Measurements from ENCODE around the gene ARRDC4.
"Not testable (repeated sequence)": the region's sequence is repeated elsewhere in the genome, so short reads cannot be mapped to it uniquely, and the experiment has no call there.

Gene ARRDC4

DNA sequence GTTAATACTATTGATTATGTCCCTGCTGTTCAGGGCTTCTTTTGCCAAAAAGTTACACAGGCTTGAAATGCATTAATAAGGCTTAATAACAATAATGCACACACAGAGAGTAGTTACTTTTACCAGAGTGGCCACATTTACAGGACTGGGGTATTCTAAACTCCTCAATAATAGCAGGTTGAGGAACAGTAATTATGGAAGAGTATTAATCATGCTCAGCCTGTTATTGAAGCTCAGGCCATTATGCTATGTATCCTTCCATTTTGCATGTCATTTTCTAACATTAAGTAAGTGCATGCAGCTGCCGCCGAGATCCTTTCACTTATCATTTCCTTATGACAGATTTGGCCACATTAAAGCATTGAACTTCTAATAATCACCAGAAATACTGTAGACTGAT, 5.7 kb downstream of the ARRDC4 start:
- DNase-seq (ENCODE audit: low spot score) = no peak

GRCh38 chr15:97966924-97967620, 6.6 kb downstream of the ARRDC4 start:
- no peak for DNase-seq (ENCODE audit: low spot score)

DNA sequence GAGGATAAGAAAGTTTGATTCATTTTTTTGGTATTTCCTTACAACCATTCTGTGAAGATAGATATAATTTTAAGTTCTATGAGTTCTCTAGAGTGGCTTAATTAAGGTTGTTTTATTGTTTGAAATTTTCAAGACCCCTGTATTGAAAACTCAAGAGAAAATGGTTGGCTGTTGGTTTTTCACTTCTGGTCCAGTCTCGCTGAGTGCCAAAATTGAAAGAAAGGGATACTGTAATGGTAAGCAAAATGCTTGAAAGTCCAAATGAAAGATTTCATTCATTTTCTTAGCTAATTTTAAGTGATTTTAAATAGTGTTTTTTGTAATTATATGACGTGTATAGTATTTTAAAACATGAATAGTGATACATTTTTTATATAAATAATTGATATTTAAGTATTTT, 7.4 kb downstream of the ARRDC4 start:
- no peak for DNase-seq (ENCODE audit: low spot score)

DNA sequence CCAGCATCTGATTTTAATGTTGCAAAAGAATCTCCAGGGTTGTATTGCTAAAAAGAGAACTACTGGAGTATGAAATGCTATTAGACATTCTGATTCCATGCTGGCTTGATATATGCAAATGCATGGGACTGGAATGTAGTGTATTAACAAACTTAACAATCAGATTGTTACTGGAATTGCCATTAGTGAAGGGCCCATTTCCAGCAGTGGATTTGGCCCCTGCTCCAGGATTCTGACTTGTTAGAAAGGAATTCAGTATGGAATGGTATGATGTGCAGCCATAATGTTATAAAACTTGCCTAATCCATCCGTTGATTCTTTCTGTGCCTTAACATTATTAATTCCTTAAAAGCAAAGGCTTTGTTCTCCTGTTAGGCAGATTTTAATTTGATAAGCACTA, 7.9 kb downstream of the ARRDC4 start:
- no peak for DNase-seq (ENCODE audit: low spot score)

- DNase-seq (ENCODE audit: low spot score) = peak; percentile 27
These were observed 11.9 kb downstream of the ARRDC4 start for GRCh38 chr15:97972366-97972765.

DNA sequence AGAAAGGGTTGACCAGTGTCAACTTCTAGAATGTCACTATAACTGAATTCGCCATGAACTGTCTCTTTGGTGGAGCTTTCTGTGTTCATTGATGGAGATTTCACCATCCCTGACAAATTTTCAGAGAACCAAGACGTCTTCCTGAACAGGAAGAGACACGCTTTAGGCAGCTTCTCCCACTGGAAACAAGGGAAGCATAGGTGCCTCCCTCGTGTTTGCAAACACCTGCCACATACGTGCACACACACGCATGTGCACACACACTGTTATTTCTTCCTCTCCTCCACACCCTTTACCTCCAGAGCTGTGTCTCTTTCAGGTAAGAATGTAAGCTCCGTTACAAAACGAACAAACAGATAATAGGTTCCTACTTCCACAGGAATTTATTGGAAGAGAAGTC, 15.6 kb downstream of the ARRDC4 start:
- DNase-seq (ENCODE audit: low spot score) = no peak

- no peak for DNase-seq (ENCODE audit: low spot score)
These were observed 16.4 kb downstream of the ARRDC4 start for GRCh38 chr15:97976766-97977503.

GRCh38 chr15:97977734-97978133, 17.2 kb downstream of the ARRDC4 start:
- DNase-seq (ENCODE audit: low spot score) = no peak

- no peak for DNase-seq (ENCODE audit: low spot score)
These were observed 18.1 kb downstream of the ARRDC4 start for GRCh38 chr15:97978401-97979139.

DNA sequence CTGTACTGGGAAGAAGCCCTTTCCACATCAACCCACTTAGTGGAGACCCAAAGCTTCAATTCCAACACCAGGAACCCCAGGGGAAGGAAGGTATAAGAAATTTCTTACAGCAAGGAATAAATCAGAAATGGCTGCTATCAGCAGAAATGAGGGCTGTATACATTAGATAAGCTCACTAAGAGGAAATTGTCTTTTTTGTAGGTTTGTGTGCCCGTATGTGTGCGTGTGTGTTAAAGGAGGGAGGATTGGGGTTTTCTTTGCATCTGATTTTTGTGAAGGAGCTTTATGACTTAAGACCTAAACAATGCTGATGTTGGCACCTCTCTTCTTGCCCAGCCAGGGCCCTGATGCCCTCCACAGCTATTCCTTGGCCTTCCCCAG, 18.6 kb downstream of the ARRDC4 start:
- DNase-seq (ENCODE audit: low spot score) = no peak

GRCh38 chr15:97981058-97981457, 20.6 kb downstream of the ARRDC4 start:
- no peak for DNase-seq (ENCODE audit: low spot score)

GRCh38 chr15:97981758-97982157, 21.3 kb downstream of the ARRDC4 start:
- DNase-seq (ENCODE audit: low spot score) = no peak

- no peak for DNase-seq (ENCODE audit: low spot score)
These were observed 23.7 kb downstream of the ARRDC4 start for GRCh38 chr15:97984157-97984556.

GRCh38 chr15:97985979-97986378, 25.5 kb downstream of the ARRDC4 start:
- not testable (repeated sequence) for DNase-seq (ENCODE audit: low spot score)

GRCh38 chr15:97986781-97987180, 26.3 kb downstream of the ARRDC4 start:
- DNase-seq (ENCODE audit: low spot score) = no peak

DNA sequence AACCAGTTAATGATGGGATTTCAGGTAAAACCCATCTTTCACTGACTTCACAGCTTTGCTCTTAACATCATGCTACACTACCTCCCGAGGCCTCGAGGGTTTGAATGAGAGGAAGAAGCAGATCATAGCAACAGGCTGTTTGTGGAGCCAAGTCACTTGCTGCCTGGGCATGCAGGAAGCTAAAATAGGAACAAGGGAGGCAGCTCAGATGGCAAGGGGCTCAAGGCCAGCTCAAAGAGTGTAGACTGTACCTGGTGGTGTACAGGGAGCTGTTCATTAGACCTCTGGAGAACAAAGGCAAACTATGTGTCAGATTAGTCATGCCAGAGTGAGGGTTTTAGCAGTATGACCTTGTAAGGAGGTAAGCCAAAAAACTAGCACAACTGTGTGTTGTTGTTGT, 28.8 kb downstream of the ARRDC4 start:
- DNase-seq (ENCODE audit: low spot score) = no peak

DNA sequence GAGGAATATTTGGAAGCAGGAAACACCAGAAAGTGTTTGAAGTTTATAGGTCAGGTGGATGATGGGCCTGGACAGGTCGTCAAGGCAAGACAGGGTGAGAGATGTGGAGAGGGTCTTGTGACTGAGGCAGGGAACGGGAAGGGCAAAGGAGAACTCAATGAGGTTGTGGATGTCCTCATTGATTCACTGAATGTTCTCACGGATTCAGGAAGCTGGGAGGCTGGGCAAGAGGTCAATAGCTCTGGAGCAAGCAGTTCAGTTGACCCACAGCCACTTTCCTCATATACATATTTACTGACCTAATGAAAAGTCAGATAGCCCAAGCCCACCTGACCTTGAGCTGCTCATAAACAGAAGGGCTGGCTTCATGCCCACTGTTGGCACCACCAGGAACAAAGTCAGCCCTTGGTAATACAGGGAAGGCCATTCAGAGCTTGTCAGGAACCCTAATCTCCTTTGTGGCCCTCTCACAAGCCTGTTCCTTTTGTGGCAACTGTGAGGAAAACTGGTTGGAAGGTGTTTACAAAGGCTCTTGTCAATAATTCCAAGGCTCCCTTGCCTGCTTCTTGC, 31.6 kb downstream of the ARRDC4 start:
- DNase-seq (ENCODE audit: low spot score) = no peak

DNA sequence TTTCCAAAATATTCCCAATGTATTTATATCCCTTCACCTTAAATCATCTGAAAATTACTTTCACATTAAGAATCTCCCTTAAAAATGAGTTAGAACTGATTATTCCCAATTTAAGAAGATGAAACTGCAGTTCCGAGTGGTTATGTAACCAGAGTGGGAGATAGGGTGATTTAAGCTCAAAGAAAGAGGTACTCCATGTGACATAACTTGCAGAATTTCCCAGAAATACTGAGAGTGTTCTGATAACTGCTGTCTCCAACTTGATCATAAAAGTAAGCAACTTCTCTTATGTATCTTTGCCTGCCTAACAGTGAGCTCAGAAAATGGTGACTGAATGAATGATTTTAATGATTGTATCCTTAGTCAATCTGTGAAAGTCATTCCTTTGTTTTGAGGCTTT, 32.3 kb downstream of the ARRDC4 start:
- DNase-seq (ENCODE audit: low spot score) = no peak

DNA sequence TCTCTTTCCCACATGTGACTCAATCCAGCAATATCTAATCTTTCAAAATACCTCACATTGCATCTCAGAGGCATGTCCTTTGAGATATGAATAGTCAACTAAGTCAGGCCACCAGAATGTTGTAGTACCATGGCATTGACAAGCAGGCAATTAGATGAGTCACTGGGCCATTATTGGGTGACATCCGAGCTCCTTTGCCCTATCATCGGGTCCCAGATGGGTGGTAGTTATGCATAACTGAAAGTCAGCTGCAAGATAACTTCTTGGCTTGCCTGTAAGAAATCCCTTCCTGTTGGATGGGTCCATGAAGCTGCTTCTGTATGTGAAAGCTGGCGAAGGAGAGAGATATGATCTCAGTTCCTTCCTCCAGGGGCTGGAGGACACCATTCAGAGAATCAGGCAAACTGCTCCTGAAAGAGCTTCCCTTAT, 32.8 kb downstream of the ARRDC4 start:
- DNase-seq (ENCODE audit: low spot score) = no peak

- DNase-seq (ENCODE audit: low spot score) = no peak
These were observed 33.7 kb downstream of the ARRDC4 start for GRCh38 chr15:97994236-97994635.

GRCh38 chr15:97995192-97995591, 34.7 kb downstream of the ARRDC4 start:
- no peak for DNase-seq (ENCODE audit: low spot score)

DNA sequence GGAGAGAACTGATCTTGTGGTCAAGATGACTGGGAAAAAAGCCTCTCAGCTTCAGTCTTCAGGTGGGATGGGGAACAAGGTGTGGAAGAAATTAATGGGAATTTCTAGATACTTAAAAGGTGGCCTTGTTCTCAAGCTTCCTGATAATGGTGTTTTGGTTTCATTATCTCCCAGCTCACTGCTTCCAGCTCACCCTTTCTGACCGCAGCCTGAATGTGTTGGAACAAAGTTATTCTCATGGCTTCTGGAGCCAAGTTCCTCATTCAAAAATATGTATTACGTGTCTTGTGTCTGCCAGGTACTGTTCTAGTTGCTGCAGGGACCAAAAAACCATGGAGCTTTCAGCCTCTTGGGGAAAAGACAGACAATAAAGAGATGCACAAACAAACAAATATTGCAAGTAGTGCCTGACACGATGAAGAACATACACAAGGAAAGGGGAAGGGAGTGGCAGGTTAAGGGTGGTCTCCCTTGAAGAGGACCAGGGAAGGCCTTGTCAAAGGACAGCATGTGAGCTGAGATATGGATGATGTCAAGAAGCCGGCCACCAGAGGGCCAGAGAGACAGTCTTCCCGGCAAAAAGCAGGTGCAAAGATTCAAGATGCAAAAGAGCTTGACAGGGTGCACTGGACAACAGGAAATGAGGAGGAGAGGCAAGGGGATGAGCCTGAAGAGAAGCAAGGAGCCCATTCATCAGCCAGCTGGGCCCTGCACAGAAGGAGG, 35.5 kb downstream of the ARRDC4 start:
- peak; percentile 25 for DNase-seq (ENCODE audit: low spot score)
